Measurements from ENCODE around the gene LHX2. TPM values are rescaled to one million over a fixed set of nuclear protein-coding genes. Genes with fewer than 3 reads are reported as not detected.
"Not testable (repeated sequence)": the region's sequence is repeated elsewhere in the genome, so short reads cannot be mapped to it uniquely, and the experiment has no call there.

The LHX2 gene
- 0.33 and 0.87 TPM in 2 replicates for total RNA-seq (2014; rRNA removed; shearing (Covaris generic))

GRCh38 chr9:124011460-124012301 lies at the start of gene LHX2:
Gene LHX2 (plus strand): TSS chr9:124011768. CDS start chr9:124012349, 581 bp downstream.
- H3K36me3 ChIP-seq (replicated peaks; ENCODE audit: control insufficient read depth, insufficient read depth, low read length), result no peaks in the 10 kb centered on the region
- peaks cover 97% of the 10 kb centered on the region for H3K27me3 ChIP-seq (ENCODE audit: control insufficient read depth, insufficient read depth, low read length)
- DNase-seq, result peak; percentile 96
- H3K4me3 ChIP-seq (ENCODE audit: insufficient read depth, low read depth, low read length), result peak within 1 kb of the TSS; percentile 34

GRCh38 chr9:123964761-123965160 lies 46.8 kb upstream of the LHX2 start:
- H3K27me3 ChIP-seq (ENCODE audit: control insufficient read depth, insufficient read depth, low read length), result no peaks in the 10 kb centered on the region; the same call in 1 of the 2 replicates

GRCh38 chr9:123965801-123966686 lies 45.5 kb upstream of the LHX2 start:
- no peak overlapping the region for H3K4me3 ChIP-seq (ENCODE audit: insufficient read depth, low read depth, low read length)
- H3K36me3 ChIP-seq (replicated peaks; ENCODE audit: control insufficient read depth, insufficient read depth, low read length), result no peaks in the 10 kb centered on the region
- DNase-seq, result no peak
- no peaks in the 10 kb centered on the region; the same call in 1 of the 2 replicates for H3K27me3 ChIP-seq (ENCODE audit: control insufficient read depth, insufficient read depth, low read length)

More at GRCh38 chr9:123964761-123965160, 46.8 kb upstream of the LHX2 start:
- no peak for DNase-seq
- H3K36me3 ChIP-seq (replicated peaks; ENCODE audit: control insufficient read depth, insufficient read depth, low read length), result no peaks in the 10 kb centered on the region
- no peak overlapping the region for H3K4me3 ChIP-seq (ENCODE audit: insufficient read depth, low read depth, low read length)

GRCh38 chr9:123967323-123967722 lies 44.2 kb upstream of the LHX2 start:
- no peak for DNase-seq
- Histone ChIP-seq H3K27me3 (ENCODE audit: control insufficient read depth, insufficient read depth, low read length) (no peaks in the 10 kb centered on the region), H3K36me3 (replicated peaks; ENCODE audit: control insufficient read depth, insufficient read depth, low read length) (no peaks in the 10 kb centered on the region), H3K4me3 (ENCODE audit: insufficient read depth, low read depth, low read length) (no peak overlapping the region)

GRCh38 chr9:123972618-123973017 lies 39.0 kb upstream of the LHX2 start:
- no peak for DNase-seq
- Histone ChIP-seq H3K27me3 (ENCODE audit: control insufficient read depth, insufficient read depth, low read length) (no peaks in the 10 kb centered on the region; the same call in 1 of the 2 replicates), H3K36me3 (replicated peaks; ENCODE audit: control insufficient read depth, insufficient read depth, low read length) (no peaks in the 10 kb centered on the region), H3K4me3 (ENCODE audit: insufficient read depth, low read depth, low read length) (no peak overlapping the region)

- no peak overlapping the region for H3K4me3 ChIP-seq (ENCODE audit: insufficient read depth, low read depth, low read length)
- DNase-seq, result no peak
- no peaks in the 10 kb centered on the region; the same call in 1 of the 2 replicates for H3K27me3 ChIP-seq (ENCODE audit: control insufficient read depth, insufficient read depth, low read length)
- H3K36me3 ChIP-seq (replicated peaks; ENCODE audit: control insufficient read depth, insufficient read depth, low read length), result no peaks in the 10 kb centered on the region
Measured at GRCh38 chr9:123973590-123974223, 37.9 kb upstream of the LHX2 start.

- no peak overlapping the region for H3K4me3 ChIP-seq (ENCODE audit: insufficient read depth, low read depth, low read length)
- peak; percentile 48 for DNase-seq
- H3K36me3 ChIP-seq (replicated peaks; ENCODE audit: control insufficient read depth, insufficient read depth, low read length), result no peaks in the 10 kb centered on the region
- H3K27me3 ChIP-seq (ENCODE audit: control insufficient read depth, insufficient read depth, low read length), result peaks cover 3% of the 10 kb centered on the region
Measured at GRCh38 chr9:123974471-123974870, 37.1 kb upstream of the LHX2 start.

GRCh38 chr9:123975871-123976270 lies 35.7 kb upstream of the LHX2 start:
- no peak for DNase-seq

GRCh38 chr9:123976579-123976978 lies 35.0 kb upstream of the LHX2 start:
- not testable (repeated sequence) for DNase-seq; H3K27me3 ChIP-seq (ENCODE audit: control insufficient read depth, insufficient read depth, low read length); H3K36me3 ChIP-seq (replicated peaks; ENCODE audit: control insufficient read depth, insufficient read depth, low read length); H3K4me3 ChIP-seq (ENCODE audit: insufficient read depth, low read depth, low read length)

More at GRCh38 chr9:123975871-123976270, 35.7 kb upstream of the LHX2 start:
- Histone ChIP-seq H3K36me3 (replicated peaks; ENCODE audit: control insufficient read depth, insufficient read depth, low read length) (no peaks in the 10 kb centered on the region), H3K27me3 (ENCODE audit: control insufficient read depth, insufficient read depth, low read length) (peaks cover 3% of the 10 kb centered on the region), H3K4me3 (ENCODE audit: insufficient read depth, low read depth, low read length) (no peak overlapping the region)

- H3K27me3 ChIP-seq (ENCODE audit: control insufficient read depth, insufficient read depth, low read length), result peaks cover 10% of the 10 kb centered on the region
- no peak for DNase-seq
Measured at GRCh38 chr9:123978981-123979380, 32.6 kb upstream of the LHX2 start.

GRCh38 chr9:123982535-123982934 lies 29.0 kb upstream of the LHX2 start:
- no peak for DNase-seq
- peaks cover 10% of the 10 kb centered on the region for H3K27me3 ChIP-seq (ENCODE audit: control insufficient read depth, insufficient read depth, low read length)
- no peaks in the 10 kb centered on the region for H3K36me3 ChIP-seq (replicated peaks; ENCODE audit: control insufficient read depth, insufficient read depth, low read length)
- H3K4me3 ChIP-seq (ENCODE audit: insufficient read depth, low read depth, low read length), result no peak overlapping the region

More at GRCh38 chr9:123978981-123979380, 32.6 kb upstream of the LHX2 start:
- H3K4me3 ChIP-seq (ENCODE audit: insufficient read depth, low read depth, low read length), result no peak overlapping the region
- no peaks in the 10 kb centered on the region for H3K36me3 ChIP-seq (replicated peaks; ENCODE audit: control insufficient read depth, insufficient read depth, low read length)

GRCh38 chr9:123983047-123983446 lies 28.5 kb upstream of the LHX2 start:
- peaks cover 10% of the 10 kb centered on the region for H3K27me3 ChIP-seq (ENCODE audit: control insufficient read depth, insufficient read depth, low read length)
- no peak for DNase-seq
- H3K36me3 ChIP-seq (replicated peaks; ENCODE audit: control insufficient read depth, insufficient read depth, low read length), result no peaks in the 10 kb centered on the region
- no peak overlapping the region for H3K4me3 ChIP-seq (ENCODE audit: insufficient read depth, low read depth, low read length)

GRCh38 chr9:123984802-123985201 lies 26.8 kb upstream of the LHX2 start:
- H3K4me3 ChIP-seq (ENCODE audit: insufficient read depth, low read depth, low read length), result no peak overlapping the region
- peaks cover 6% of the 10 kb centered on the region for H3K27me3 ChIP-seq (ENCODE audit: control insufficient read depth, insufficient read depth, low read length)
- no peaks in the 10 kb centered on the region for H3K36me3 ChIP-seq (replicated peaks; ENCODE audit: control insufficient read depth, insufficient read depth, low read length)
- DNase-seq, result no peak

GRCh38 chr9:123985869-123986268 lies 25.7 kb upstream of the LHX2 start:
- no peak for DNase-seq
- Histone ChIP-seq H3K27me3 (ENCODE audit: control insufficient read depth, insufficient read depth, low read length) (peaks cover 6% of the 10 kb centered on the region), H3K36me3 (replicated peaks; ENCODE audit: control insufficient read depth, insufficient read depth, low read length) (no peaks in the 10 kb centered on the region), H3K4me3 (ENCODE audit: insufficient read depth, low read depth, low read length) (no peak overlapping the region)
